CD4-positive, alpha-beta T cell treated with Interferon alpha-2 for 1 hour (primary cell): ENCODE results near the gene HEATR9.
A peak's percentile ranks its signal among the peaks of the same experiment; 100 is the strongest.

Experiments used
- DNase-seq, 2 donors: peaks; one replicate each; pipeline ENCODE4 v3.0.0-alpha.2; 2020 to 2022

HEATR9 gene

DNA sequence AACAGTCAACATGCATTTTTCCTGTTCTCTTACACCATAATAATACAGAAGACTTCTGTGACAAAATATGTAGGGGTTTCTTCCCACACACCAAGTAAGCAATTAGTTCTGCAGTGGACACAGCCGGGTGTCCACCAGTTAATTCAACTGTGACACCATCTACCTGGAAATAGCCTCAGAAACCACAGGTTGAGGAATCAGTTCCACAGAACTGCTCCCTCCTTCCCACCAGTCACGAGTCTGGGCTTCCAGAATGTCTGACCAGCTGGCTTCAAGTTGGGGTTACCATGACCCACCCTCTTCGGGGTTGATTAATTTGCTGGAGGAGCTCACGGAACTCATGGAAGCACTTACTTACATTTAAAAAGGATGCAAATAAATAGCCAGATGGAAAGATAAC is 25.1 kb upstream of the HEATR9 start:
- no peak for DNase-seq

DNA sequence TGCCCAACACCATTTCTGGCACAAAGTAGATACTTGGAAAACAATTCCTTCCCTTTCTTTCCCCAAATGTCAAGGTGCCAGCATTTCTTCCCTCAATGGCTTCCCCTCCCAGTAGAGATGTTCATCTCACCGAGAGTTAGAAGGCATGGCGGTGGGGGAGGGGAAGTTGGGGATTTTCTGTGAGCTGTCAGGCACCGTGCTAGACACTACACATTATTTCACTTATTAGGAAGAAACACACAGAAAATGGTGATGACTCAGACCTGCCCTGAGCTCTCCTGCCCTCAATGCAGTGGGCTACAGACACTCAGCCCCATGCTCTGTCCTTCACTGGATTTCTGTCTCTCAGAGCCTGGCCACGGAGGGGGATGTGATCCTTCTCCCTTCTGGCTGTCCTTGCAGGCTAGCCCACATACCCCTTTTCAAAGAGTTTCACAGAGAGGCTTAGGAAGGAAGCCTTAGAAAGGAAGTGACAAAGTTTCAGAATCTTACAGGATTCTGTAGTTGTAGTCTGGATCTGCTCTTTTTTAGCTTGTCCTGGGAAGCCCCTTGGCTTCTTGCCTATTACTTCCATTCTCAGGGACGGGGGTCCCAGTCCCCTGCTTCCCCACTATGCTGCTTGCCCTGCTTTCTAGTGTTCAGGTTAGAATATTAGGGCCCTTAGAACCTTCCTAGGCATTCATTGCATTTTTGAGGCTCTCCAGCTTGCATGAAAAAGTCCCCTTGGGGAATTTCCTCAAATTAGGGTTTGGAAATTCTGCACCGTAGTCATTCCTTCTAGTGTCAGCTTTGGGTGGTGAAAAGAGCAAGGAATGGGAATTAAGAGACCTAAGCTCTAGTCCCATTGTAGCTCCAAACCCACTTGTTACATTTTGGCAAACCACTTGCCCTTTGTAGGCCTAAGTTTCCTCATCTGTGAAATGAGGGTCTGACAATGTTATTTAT is 23.7 kb upstream of the HEATR9 start:
- peak; percentile 34 to 56 for DNase-seq

DNA sequence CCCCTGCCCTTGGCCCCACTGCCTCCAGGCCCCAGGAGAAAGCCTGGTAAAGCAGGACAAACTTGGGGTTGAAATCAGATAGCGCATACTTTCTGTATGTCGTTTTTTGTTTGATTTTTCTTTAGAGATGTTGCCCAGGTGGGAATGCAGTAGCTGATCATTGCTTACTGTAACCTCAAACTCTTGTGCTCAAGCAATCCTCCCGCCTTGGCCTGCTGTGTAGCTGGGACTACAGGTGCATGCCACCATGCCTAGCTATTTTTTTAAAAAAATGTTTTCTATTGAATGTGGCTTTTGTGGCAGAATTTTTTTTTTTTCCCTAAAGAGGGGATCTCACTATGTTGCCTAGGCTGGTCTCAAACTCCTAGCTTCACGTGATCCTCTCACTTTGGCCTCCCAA is 22.6 kb upstream of the HEATR9 start:
- DNase-seq: no peak

DNA sequence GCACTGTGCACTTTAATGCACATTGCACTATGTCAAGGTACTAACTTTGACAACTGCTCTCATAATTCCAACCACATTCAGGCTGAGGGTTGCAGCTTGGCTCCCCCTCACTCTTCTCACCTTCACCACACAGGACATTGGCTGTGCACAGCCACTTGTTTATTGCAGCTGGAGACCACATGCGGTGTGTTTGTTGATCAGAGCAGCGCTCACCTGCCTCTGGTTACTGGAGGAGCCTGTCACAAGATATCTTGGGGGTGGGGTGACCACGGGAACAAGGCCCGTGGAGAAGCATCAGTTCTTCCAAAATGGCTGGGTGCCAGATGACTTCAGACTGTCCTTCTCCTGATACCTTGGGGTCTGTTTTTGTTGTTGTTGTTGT is 22.1 kb upstream of the HEATR9 start:
- DNase-seq: peak; percentile 56 to 77

DNA sequence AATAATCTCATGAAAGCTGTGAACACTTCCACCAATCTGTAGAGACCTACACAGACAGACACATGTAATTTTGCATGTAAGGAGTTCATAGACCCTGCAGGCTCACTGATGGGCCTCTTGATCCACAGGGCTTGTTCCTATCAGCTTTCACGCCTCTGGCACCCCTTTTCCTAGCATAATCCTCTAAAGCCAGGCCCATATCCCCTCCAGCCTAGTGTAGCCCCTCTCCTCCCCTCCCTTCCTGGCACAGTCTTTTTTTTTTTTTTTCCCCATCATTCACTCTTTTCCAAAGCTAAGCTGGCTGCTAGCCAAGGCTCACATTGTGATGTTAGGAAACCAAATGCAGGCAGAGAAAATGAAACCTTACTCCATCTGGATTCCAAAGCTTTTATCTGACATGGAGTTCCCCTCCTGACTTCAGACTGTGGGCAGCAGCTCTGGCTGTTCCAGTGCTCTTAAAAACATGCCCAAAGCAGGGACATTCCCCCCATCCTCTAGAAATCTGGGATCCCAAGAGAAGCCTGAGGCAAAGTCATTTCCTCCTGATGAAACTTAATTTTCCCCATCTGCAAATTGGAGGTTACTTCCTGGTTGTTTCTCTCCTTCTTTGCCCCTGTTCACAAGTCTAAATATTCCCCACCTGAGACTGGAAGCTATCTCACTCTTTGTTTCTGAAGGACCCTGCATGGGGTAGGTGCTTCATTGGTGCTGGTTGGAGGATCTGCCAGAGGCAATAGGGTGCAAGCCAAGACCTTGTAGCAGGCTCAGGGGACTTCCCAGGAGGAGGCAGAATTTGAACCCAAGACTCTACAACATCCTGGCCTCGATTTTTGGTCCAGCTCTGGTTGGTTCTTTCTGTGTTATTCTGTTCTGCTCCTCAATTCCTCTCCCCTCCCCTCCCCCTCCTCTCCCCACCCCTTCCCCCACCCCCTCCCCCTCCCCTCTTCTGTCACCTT is 21.4 kb upstream of the HEATR9 start:
- peak in 1 of 2 donors; percentile 43 for DNase-seq

DNA sequence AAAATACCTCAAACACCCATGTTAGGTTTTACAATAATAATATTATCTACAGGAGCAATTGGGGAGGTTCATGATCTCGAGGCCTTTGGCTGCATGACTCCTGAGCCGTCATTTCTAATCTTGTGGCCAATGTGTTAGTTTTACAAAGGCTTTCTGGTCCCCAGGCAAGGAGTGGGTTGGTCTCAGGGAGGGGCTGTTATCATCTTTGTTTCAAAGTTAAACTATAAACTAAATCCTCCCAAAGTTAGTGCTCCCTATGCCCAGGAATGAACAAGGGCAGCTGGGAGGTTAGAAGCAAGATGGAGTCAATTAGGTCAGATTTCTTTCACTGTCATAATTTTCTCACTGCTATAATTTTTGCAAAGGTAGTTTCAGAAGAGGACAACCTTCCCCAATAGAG is 20.6 kb upstream of the HEATR9 start:
- DNase-seq: peak in 1 of 2 donors; percentile 62

DNA sequence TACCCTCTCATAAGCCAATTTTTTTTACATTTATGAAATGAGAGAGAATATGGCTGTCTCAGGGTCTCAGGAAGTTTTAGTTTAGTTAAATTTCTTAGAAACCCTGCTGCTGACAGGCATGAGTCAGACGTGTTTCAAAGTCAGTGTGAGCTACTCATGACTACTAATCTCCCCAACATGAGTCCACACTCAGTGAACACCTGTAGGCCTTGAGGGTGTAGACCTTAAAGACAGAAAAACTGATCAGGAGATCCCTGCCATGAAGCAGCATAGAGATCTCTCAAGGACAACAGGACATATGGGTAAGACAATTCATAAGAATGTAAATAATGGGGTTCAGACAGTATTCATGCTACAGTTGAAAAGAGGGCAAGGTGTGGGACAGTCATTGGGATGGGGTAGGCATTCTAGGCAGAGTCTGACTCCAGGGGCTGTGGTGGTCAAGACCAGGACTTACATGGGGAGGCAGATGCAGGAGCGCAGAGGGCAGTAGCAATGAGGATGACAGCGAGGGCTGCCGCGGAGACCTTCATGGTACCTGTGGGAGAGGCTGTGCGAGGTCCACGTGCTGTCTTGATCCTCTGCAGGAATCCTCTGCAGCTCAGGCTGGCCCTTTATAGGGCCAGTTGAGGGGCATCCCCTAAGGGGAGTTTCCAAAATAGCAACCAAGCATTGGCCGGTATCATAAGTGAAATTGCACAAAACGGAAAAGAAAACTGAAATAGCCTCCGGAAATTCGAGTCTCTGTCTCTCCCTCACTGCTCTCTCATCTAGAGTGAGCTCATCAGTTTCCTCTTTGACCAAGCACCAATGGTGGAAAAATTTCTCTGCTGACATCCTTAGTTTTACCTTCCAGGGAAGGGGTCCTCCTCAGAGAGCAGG is 11.3 kb upstream of the HEATR9 start, which contains the start of gene CCL5:
CCL5 (minus strand) TSS at position 588 of the 882 bp plus-strand sequence.
- peak; percentile 82 to 88 for DNase-seq

DNA sequence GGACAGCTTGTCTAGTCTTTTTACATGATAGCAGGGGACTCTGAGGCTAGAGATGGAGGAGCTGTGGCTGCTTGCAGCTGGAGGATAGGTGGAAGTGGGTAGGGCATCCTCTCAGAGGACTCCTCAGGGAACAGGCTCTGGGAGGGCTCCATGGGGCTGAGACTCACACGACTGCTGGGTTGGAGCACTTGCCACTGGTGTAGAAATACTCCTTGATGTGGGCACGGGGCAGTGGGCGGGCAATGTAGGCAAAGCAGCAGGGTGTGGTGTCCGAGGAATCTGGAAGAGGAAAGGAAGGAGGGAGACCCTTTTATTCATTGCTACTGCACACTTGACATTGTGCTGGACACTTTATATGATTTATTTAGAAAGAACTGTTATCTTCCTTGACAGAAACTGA is 9.7 kb upstream of the HEATR9 start:
- DNase-seq: peak in 1 of 2 donors; percentile 38

DNA sequence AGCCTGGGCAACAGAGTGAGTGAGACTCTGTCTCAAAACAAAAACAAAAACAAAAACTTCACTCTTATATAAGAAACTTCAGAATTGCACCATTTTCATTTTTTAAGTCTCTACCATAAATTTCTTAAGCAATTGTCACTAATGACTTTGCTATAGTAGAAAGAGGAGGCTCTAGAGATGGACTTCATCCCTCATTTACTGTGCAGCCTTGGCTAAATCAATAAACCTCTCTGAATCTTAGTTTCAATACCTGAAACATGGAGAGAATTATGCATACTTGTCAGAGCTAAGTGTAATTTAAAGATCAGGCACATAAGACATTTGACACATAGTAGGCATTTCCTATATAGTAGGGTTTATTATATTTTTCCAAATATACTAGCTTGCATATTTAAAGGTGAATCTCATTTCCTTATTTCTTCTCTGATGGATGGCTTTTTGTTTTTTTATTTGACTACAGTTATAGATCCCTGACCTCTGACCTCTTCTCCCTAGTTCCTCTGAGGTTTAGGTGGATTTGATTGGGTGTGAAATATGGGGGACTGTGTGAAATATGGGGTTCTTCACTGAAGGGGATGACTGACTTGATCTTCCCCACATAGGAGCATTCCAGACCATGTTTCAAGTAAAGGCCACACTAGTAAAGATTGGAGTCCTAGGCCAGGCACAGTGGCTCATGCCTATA is 8.8 kb upstream of the HEATR9 start:
- DNase-seq: no peak

DNA sequence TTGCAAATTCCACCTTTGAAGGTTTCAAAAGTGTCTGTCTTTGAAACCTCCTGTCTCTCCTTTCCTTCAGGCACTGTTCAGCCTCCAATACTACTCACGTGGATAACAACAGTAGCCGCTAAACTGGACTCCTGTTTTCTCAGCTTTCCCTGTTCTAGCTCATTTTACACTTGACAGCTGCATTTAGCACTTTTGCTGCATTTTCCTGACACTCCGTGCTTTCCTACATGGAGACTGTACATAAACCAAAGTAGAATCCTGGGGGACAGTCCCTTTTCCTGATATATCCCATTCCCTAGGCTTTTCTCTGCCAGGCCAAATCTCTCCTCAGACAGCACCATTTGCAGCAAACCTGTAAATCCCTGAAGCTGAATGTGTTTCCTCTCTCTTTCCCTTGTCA is 7.8 kb upstream of the HEATR9 start:
- no peak for DNase-seq

DNA sequence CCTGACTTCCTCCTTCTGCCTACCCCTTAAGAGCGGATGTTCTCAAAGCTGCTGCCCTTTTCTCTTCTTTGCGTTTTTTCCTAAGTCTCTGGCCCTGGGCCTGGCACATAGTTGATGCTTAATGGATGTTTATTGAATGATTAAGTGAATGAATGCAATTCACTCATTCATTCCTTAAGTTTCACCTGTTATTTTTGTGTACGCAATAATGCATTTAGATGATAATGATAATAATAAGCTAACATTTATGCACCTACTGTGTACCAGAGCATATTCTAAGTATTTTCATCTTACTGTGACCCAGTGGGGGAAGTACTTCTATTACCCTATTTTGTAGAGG is 7.1 kb upstream of the HEATR9 start:
- no peak for DNase-seq

DNA sequence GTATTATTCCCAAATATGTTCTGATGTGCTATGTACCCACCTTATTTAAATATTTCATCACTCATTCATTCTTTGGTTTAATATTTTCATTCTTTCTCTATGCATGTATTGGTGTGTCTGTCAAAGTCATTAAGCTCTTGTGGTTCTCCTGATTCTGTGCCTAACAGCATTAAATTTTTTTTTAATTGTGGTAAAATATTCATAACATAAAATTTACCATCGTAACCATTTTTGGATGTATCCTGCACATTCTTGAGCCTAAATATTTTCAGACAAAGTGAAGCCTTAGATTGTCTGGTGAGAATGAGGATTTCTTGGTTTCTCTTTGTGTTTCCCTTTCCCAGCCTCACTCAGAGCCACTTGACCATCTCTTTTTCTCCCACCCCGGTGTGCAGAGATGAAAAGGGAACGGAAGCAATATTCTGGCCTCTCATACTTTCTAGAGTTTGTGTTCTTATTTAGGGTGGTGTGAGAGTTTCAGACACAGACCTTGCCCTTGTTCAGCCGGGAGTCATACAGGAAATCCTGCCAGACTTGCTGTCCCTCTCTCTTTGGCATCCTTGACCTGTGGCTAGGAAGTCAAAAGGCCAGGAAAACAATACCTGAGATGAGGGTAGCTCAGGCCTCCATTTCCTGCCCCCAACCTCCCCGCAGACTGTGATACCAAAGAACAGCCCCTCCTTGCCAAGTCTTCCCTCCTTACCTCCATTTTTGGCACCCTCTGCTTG is 6.5 kb upstream of the HEATR9 start:
- DNase-seq: peak in 1 of 2 donors; percentile 48

DNA sequence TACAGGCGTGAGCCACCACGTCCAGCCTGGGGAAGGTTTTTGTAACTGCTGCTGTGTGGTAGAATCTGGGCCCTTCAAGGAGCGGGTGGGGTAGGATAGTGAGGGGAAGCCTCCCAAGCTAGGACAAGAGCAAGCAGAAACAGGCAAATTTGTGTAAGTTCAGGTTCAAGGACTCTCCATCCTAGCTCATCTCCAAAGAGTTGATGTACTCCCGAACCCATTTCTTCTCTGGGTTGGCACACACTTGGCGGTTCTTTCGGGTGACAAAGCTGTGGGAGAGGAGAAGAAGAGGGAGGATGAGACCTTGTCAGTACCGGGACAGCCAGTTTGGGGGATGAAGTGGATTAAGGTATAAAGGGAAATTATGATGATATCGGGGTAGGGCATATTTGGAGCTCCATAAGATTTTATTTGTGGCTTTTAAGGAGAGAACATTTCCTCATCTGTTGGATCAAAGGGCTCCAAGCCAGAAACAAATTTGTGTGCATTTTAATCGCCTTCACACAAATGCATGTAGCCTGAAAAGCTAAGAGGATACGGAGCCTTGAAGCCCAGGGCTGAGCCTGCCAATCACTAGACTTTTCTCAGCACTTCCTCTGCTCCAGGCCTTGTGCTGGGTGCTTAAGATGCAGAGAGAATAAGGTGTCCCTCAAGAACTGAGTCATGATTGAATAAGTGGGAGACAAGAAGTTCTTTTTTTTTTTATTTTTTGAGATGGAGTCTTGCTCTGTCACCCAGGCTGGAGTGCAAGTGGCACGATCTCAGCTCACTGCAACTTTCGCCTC is 3.7 kb upstream of the HEATR9 start:
- no peak for DNase-seq

DNA sequence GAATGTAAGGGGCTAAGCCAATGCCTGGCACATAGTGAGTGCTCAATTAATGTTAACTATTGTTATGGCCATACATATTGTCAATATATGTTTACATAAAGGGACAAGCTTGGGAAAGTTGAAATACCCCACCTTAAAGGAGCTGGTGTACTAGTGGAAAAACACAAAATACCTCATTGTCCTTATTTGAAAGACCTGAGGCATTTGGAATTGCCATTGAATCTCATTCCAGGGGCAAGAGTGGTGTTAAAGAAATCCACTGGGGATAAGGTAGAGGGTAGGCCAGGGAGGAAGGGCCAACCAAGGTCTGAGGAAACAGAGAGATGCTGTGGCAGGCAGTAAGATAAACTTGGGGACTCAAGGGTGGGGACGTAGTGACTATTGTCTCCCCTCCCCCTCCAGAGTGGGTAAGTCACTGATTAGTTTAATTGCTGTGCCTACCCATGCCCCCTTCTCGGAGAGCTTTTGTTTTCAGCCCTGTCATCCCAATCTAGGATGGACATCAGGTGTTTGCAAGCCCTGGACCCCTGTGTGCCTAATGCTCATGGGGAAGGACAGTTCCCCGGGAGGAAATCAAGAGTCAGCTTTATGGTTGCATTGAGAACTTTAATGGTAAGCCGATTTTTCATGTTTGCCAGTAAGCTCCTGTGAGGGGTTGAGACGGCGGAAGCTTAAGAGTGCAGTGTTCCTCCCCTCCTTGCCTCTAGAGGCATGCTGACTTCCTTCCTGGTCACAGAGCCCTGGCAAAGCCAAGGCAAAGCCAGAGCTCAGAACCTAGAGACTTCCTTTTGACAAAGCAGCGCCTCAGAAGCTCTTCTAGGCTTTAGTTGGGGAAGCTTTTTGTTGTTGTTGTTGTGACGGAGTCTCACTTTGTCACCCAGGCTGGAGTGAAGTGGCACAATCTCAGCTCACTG is 2.5 kb upstream of the HEATR9 start:
- peak; percentile 39 to 43 for DNase-seq

DNA sequence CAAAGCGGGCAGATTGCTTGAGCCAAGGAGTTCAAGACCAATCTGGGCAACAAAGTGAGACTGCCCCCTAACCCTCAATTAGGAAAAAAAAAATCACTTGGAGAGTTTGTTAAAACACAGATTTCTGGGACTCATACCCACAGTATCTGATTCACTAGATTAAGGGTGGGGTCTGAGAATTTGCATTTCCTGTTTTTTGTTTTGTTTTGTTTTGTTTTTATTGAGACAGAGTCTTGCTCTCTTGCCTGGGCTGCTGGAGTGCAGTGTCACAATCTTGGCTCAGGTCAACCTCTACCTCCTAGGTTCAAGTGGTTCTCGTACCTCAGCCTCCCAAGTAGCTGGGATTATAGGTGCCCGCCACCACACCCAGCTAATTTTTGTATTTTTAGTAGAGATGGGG is 1.1 kb downstream of the HEATR9 start:
- DNase-seq: no peak

DNA sequence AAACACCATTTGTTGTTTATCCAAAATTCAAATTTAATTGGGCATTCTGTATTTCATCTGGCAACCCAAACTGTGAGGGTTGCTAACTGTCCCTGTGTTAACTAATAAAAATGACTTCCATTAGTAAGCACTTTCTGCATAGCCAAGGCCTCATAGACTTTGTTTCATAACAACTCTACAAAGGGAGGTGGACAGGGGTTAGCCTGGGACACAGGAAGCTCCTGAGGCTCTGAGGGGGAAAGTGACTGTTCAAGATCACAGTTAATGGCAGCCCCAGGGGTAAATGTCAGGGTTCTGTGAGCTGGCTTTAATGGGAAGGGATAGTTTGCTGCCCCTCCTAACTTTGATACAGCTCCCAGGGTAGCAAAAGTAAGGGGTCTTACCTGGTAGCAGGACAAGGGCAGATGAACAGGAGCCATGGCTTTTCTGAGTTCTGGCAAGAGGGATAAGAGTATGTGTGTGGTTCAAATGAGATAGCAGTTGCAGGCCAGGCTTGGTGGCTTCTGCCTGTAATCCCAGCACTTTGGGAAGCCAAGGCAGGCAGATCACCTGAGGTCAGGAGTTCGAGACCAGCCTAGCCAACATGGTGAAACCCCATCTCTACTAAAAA is 2.2 kb downstream of the HEATR9 start:
- no peak for DNase-seq

DNA sequence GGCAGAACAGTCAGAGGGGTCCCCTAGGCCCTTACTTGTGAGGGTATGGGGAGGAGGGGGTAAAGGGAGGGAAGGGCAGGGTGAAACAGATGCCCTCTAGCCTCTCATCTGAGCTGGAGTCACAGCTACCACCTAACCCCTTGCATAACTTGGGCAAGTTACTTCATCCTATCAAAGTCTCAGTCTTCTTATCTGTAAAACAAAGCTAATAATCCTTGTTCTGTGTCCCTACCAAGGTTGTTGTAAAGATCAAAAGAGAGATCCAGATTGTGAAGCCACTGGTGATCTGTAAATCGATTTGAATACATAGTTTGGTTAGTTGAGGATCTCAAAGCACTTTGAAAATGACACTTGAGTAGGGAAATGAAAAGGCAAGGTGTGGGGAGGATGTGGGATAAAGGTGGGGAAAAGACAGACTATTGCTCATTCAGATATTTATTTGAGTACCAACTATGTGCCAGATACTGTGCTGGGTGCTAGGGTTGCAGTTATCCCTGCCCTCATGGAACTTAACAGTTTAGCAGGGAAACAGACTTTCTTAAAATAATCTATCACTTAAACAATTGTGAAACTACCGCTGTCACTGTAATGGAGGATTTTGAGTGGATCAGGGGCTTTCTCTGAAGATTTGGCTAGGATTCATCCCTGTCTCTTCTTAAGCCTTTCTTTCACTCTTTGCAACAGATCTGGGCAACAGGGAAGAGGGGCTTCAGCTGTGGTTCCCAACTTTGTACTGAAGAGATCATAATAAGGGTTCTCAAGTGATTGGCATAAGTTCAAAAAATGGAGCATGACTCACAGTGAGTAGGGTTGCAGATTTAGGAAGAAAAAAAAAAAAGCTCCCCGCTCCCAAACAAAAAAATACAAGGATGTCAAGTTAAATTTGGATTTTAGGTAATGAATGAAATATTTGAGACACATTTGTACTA is 3.0 kb downstream of the HEATR9 start:
- no peak for DNase-seq

DNA sequence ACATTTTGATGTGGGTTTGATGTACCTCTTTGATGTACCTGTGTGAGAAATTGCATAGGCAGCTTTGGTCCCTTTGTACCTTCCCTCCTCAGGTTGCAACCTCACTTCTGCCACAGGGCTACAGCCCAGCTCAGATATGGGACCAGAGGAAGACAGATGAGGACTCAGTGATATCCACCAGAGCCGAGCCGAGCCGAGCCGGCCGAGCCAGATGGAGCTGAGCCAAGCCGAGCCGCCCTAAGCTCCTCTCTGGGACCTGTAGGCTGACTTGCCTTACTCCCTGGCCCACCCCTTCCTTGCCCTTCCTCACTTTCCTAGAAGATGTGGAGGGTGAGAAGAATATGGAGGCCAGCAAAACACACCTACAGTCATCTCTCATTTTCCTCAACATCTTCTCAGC is 3.8 kb downstream of the HEATR9 start:
- DNase-seq: no peak
